ENCODE results near the gene LRRC51.
A peak's percentile ranks its signal among the peaks of the same experiment; 100 is the strongest.

The LRRC51 gene, protein sequence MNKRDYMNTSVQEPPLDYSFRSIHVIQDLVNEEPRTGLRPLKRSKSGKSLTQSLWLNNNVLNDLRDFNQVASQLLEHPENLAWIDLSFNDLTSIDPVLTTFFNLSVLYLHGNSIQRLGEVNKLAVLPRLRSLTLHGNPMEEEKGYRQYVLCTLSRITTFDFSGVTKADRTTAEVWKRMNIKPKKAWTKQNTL

GRCh38 chr11:72080326-72081183, at the start of gene LRRC51, which contains the start of gene NUMA1:
Gene LRRC51 (plus strand): TSS chr11:72080850. CDS start chr11:72089084, 8,234 bp downstream.
Gene NUMA1 (minus strand): TSS chr11:72080542. CDS start chr11:72035943, 44,599 bp downstream.
- DNase-seq (ENCODE audit: low read depth) = peak; percentile 95

DNA sequence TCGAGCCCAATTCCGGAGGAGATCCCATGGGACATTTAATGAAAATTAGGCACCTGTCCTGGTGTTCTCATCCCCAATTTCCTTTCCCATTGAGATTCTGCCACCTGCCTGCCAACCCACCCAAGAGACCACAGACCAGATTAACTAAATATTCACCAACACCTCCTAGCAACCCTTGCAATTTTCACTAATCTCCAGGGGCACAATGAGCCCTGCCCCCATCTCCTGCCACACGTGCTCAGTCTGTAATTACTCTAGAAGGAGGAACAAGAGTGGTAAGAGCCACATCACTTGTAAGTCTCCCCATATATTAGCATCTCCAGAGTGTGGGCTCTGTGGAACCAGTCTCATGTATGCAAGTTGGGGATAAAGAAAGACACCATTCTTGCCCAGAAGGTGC, 44.0 kb upstream of the LRRC51 start:
- no peak for DNase-seq (ENCODE audit: low read depth)

GRCh38 chr11:72037554-72038311, 42.9 kb upstream of the LRRC51 start:
- no peak for DNase-seq (ENCODE audit: low read depth)

DNA sequence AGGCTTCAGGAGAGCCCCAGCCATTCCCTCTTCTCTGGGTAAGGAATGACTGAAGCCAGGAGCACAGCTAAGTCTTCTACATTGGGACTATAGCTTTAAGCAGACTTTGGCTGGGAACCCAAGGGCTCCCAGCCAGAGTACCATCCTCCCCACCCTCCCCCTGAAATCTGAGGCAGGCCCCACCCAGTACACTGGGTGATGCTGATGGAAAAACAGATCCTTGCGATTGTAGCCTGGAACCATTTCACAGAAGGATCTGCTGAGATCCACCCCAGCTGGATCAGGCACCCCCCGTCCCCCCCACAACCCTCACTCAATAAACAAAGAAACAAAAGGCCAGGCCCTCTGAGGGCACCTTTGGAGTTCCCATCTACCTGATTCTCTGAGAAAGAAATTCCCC, 42.2 kb upstream of the LRRC51 start:
- no peak for DNase-seq (ENCODE audit: low read depth)

- DNase-seq (ENCODE audit: low read depth) = no peak
These were observed 41.4 kb upstream of the LRRC51 start for GRCh38 chr11:72039031-72039855.

- DNase-seq (ENCODE audit: low read depth) = no peak
These were observed 40.7 kb upstream of the LRRC51 start for GRCh38 chr11:72039856-72040401.

- peak; percentile 60 for DNase-seq (ENCODE audit: low read depth)
These were observed 39.9 kb upstream of the LRRC51 start for GRCh38 chr11:72040491-72041363.

- DNase-seq (ENCODE audit: low read depth) = peak; percentile 15
These were observed 39.1 kb upstream of the LRRC51 start for GRCh38 chr11:72041364-72042063.

- DNase-seq (ENCODE audit: low read depth) = no peak
These were observed 38.4 kb upstream of the LRRC51 start for GRCh38 chr11:72042064-72042745.

DNA sequence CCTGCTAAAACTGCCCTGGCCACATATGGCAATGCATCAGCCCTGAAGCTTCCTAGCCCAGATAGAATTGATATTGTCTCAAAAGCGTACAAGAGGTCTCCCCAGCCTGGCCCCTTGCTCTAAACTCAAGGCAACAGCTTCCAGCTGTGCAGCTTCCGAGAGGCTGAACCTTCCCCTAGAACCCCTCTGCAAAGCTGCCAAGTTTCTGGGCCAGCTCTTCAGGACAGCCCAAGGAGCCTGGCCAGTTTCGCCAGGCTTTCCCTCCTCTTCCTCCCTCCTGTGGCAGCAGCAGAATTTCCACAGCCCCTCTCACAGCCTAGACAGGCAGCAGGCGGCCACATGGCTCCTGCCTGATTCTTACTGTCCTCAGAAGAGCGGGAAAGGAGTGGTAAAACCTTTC, 34.8 kb upstream of the LRRC51 start:
- no peak for DNase-seq (ENCODE audit: low read depth)

DNA sequence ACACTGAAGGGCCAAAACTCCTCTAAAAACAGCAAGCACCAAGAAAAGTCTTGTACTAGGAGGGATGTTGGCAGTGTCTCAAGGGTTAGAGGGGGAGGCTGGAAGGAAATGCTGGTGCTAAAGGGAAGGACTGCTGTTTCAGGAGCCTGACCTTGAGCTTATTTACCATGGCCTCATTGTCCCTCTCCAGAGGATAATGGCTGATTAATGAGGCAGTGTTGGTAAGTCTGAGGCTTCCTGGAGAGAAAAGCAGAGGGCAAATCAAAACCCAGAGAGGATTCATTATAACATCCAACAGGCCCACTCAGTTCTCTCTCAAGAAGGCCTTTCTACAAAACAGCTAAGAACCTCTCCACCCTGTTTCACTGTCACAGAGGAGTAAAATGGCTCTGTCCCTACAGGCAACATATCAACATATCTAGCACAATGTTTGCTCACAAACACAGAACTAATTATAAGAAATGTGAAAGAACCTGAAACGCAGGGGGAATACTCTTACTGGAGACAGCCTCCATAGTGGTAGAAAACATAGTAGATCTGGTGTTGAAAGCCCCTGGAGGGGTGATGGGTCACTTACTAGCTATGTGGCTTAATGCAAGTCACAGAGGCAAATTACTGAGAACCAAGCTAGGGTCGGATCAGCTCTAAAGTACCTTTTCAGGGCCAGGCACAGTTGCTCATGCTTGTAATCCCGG, 31.7 kb upstream of the LRRC51 start:
- no peak for DNase-seq (ENCODE audit: low read depth)

- DNase-seq (ENCODE audit: low read depth) = no peak
These were observed 22.1 kb upstream of the LRRC51 start for GRCh38 chr11:72058416-72059034.

GRCh38 chr11:72061739-72062396, 18.8 kb upstream of the LRRC51 start:
- DNase-seq (ENCODE audit: low read depth) = no peak

GRCh38 chr11:72066855-72067254, 13.8 kb upstream of the LRRC51 start:
- DNase-seq (ENCODE audit: low read depth) = no peak

- DNase-seq (ENCODE audit: low read depth) = no peak
These were observed 13.4 kb upstream of the LRRC51 start for GRCh38 chr11:72067266-72067665.

- no peak for DNase-seq (ENCODE audit: low read depth)
These were observed 13.0 kb upstream of the LRRC51 start for GRCh38 chr11:72067676-72068075.

DNA sequence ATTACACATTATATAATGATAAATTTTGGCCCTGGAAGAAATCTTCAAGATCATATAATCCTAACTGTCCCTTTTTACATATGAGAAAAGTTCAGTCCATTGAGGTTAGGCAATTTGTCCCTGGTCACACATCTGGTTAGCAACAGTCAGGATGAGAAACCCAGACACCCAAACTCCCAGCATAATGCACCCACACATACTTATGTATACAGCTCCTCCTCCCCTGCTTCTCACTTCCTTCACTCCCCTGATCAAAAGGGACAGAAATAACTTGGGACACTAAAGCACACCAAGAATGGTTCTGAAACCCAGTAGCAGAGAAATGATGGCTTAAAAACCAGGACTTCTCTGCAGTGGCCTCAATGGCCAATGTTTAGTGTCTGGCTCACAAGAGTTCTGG, 11.4 kb upstream of the LRRC51 start:
- no peak for DNase-seq (ENCODE audit: low read depth)
